Gastrocnemius medialis (tissue), 4 donors: ENCODE measurements around the gene DMAC2. TPM values are rescaled to one million over a fixed set of nuclear protein-coding genes. Genes with fewer than 3 reads are reported as not detected.

Source experiments
- ATAC-seq, 2 donors: fragments of 150-250 bp; one replicate each; pipeline ENCODE4 v1.9.1; 2016
- DNase-seq, 2 donors: peaks; one replicate each; pipeline ENCODE4 v3.0.0-alpha.2; 2019
- H3K27ac ChIP-seq, 4 donors: fragments of 200-600 bp; sonication (generic); 1 replicate in 1 of 4; 2 replicates in 3 of 4; pipeline ENCODE4 v1.5.1; 2016 to 2018; ENCODE audit warnings: mild to moderate bottlenecking in 2 of 4, moderate library complexity in 1 of 4
- H3K27me3 ChIP-seq, 3 donors: fragments of 200-600 bp; sonication (generic) in 2 of 3; 1 replicate in 1 of 3; 2 replicates in 2 of 3; pipeline versions ENCODE4 v1.5.1 to v1.6.0; 2016 to 2019; ENCODE audit warnings: mild to moderate bottlenecking in 1 of 3, moderate library complexity in 1 of 3
- H3K36me3 ChIP-seq, 2 donors: fragments of 200-600 bp; sonication (generic) in 1 of 2; one replicate each; pipeline ENCODE4 v1.5.1; 2017 to 2018
- H3K4me1 ChIP-seq, 2 donors: fragments of 200-600 bp; sonication (generic) in 1 of 2; one replicate each; pipeline ENCODE4 v1.5.1; 2016 to 2017; ENCODE audit warnings: mild to moderate bottlenecking in 2 of 2
- H3K4me3 ChIP-seq, 4 donors: fragments of 200-600 bp; sonication (generic) in 3 of 4; 1 replicate in 1 of 4; 2 replicates in 3 of 4; pipeline ENCODE4 v1.5.1; 2016 to 2019; ENCODE audit warnings: mild to moderate bottlenecking in 2 of 4
- H3K9me3 ChIP-seq, 3 donors: fragments of 200-600 bp; sonication (generic) in 2 of 3; 1 replicate in 1 of 3; 2 replicates in 2 of 3; pipeline ENCODE4 v1.5.1; 2016 to 2019
- POLR2A ChIP-seq, 2 donors: fragments of 450-650 bp; IDR thresholded peaks; one replicate each; pipeline ENCODE4 v1.6.1; 2017; ENCODE audit warnings: antibody characterized with exemption in 2 of 2, mild to moderate bottlenecking in 2 of 2, moderate library complexity in 2 of 2
- in situ Hi-C, 4 donors: fragments of 200-750 bp; cut with MboI; loops; one replicate each; pipeline versions ENCODE4 v1.15.0 to v1.8.0; 2017; ENCODE audit warnings: low sequenced_read_pairs in 4 of 4
- intact Hi-C: fragments of 100-400 bp; cut with DNase I; formaldehyde crosslinking; loops from one replicate; pipeline ENCODE4 v1.15.1; 2023; ENCODE audit warnings: low total_unique reads
- total RNA-seq, 4 donors: library from RNA; depleted of rRNA; stranded (reverse); fragments of >200 nt; gene quantifications; one replicate each; pipeline versions ENCODE4 v1.1.0 to v1.2.3, GENCODE V29; 2016
- TF ChIP-seq, protein P1 (sequence below), 5 experiments: fragments of 450-650 bp in 3 of 5; fragments of 200-600 bp in 2 of 5; sonication (generic) in 2 of 5; IDR thresholded peaks in 4 of 5; conservative IDR thresholded peaks in 1 of 5; 1 replicate in 4 of 5; 2 replicates in 1 of 5; pipeline ENCODE4 v1.5.1; 2016 to 2019; ENCODE audit warnings: antibody characterized with exemption in 5 of 5, mild to moderate bottlenecking in 3 of 5, moderate library complexity in 3 of 5

DMAC2 gene
- total RNA-seq, 4 donors from 2014 or later, result 41.0 to 61.0 (median 49.8) TPM

DNA sequence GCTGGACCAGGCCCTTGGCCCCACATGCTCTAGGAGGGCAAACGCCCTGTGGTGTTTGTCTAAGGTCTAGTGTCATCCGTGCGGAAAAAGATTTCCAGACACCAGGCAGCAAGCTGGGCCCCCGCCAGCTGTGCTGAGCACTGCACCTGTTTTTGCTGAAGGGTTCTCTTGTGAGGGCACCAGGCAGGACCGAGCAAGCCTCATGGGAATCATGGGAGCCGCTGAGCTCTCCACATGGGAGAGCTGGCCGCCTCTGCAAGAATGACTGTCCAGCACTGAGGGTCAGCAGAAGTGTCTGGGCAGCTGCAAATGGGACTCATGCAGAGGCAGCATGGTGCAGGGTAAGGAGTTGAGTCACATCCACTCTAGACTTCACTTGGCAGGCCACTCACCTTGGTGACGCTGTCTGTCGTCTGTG, 24.5 kb downstream of the DMAC2 start:
- H3K4me3 ChIP-seq, result no peak overlapping the region
- H3K27ac ChIP-seq, result peak overlapping the region; percentile 51 to 83 (median 78)
- in situ Hi-C loops, result no loop called here
- intact Hi-C loops, result loop anchor here (2.0 kb wide), 1 partner anchor 16 kb away; no protein-coding TSS in a partner anchor
- peaks cover 41 to 49% of the 10 kb centered on the region in 2 donors for H3K4me1 ChIP-seq
- peak; percentile 52 to 89 for DNase-seq
- H3K36me3 ChIP-seq, result peaks cover 0 to 47% of the 10 kb centered on the region in 2 donors
- no peaks in the 10 kb centered on the region for H3K9me3 ChIP-seq
- ATAC-seq, result peak; percentile 78 to 82
- TF ChIP-seq POLR2A (IDR thresholded peaks at IDR 0.05), result no peak
- TF ChIP-seq, protein P1, sequence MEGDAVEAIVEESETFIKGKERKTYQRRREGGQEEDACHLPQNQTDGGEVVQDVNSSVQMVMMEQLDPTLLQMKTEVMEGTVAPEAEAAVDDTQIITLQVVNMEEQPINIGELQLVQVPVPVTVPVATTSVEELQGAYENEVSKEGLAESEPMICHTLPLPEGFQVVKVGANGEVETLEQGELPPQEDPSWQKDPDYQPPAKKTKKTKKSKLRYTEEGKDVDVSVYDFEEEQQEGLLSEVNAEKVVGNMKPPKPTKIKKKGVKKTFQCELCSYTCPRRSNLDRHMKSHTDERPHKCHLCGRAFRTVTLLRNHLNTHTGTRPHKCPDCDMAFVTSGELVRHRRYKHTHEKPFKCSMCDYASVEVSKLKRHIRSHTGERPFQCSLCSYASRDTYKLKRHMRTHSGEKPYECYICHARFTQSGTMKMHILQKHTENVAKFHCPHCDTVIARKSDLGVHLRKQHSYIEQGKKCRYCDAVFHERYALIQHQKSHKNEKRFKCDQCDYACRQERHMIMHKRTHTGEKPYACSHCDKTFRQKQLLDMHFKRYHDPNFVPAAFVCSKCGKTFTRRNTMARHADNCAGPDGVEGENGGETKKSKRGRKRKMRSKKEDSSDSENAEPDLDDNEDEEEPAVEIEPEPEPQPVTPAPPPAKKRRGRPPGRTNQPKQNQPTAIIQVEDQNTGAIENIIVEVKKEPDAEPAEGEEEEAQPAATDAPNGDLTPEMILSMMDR (IDR thresholded peaks at IDR 0.05 in 4 of 5, conservative IDR thresholded peaks at IDR 0.05 in 1 of 5), result no peak
- H3K27me3 ChIP-seq, result no peaks in the 10 kb centered on the region

DNA sequence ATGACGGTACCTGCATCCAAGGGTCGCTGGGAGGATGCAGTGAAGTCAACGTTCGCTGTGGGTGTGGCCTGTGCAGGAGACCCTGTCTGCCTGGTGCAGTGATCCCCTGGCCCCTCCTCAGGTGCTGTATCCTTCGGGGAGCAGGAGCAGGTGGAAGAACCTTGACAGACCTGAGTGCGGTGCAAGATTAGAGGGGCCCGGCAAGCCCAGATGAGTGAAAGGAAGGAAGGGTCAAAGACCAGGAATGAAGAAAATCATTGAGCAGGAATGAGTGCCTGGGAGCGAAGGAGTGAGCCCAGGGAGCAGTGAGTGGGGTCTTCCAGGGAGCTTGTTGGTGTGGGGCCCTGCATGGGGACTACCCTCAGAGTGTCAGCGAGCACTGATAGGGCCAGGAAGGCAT, 25.3 kb downstream of the DMAC2 start:
- ATAC-seq, result no peak

DNA sequence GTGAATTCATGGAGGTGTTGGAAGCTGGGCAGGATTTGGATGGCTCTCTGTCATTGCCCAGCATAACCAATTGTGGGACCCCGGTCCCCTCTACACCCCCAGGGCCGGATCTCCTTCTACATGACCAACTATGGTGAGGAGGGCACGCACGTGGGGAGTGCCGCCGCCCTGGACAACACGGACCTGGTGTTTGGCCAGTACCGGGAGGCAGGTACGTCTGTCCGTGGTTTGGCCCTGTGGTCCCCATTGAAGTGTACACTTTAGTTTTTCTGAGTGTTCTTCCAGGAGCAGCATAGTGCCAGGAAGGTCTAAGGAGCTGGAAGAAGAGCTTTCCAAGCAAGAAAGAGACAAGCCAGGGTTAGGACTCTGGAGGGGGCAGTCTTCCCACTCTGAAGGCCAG, 25.8 kb downstream of the DMAC2 start:
- H3K4me1 ChIP-seq, result peaks cover 51 to 61% of the 10 kb centered on the region in 2 donors
- H3K27ac ChIP-seq, result peak overlapping the region; percentile 51 to 83 (median 78)
- TF ChIP-seq, protein P1 (IDR thresholded peaks at IDR 0.05 in 4 of 5, conservative IDR thresholded peaks at IDR 0.05 in 1 of 5), result no peak
- no peak for TF ChIP-seq POLR2A (IDR thresholded peaks at IDR 0.05)
- H3K27me3 ChIP-seq, result no peaks in the 10 kb centered on the region
- ATAC-seq (no peak), DNase-seq (no peak)
- no peak overlapping the region for H3K4me3 ChIP-seq
- intact Hi-C loops (loop anchor here (2.0 kb wide), 1 partner anchor 15 kb away; no protein-coding TSS in a partner anchor), in situ Hi-C loops (no loop called here)
- peaks cover 0 to 34% of the 10 kb centered on the region in 2 donors for H3K36me3 ChIP-seq
- no peaks in the 10 kb centered on the region for H3K9me3 ChIP-seq

More for the DNA sequence above, 25.3 kb downstream of the DMAC2 start:
- Histone ChIP-seq H3K27me3 (no peaks in the 10 kb centered on the region), H3K36me3 (peaks cover 0 to 40% of the 10 kb centered on the region in 2 donors), H3K27ac (peak overlapping the region; percentile 51 to 83 (median 78)), H3K9me3 (no peaks in the 10 kb centered on the region), H3K4me1 (peaks cover 47 to 56% of the 10 kb centered on the region in 2 donors), H3K4me3 (no peak overlapping the region)
- in situ Hi-C loops (no loop called here), intact Hi-C loops (loop anchor here (2.0 kb wide), 1 partner anchor 16 kb away; no protein-coding TSS in a partner anchor)
- DNase-seq, result no peak
- TF ChIP-seq, protein P1 (IDR thresholded peaks at IDR 0.05 in 4 of 5, conservative IDR thresholded peaks at IDR 0.05 in 1 of 5), result no peak
- TF ChIP-seq POLR2A (IDR thresholded peaks at IDR 0.05), result no peak

DNA sequence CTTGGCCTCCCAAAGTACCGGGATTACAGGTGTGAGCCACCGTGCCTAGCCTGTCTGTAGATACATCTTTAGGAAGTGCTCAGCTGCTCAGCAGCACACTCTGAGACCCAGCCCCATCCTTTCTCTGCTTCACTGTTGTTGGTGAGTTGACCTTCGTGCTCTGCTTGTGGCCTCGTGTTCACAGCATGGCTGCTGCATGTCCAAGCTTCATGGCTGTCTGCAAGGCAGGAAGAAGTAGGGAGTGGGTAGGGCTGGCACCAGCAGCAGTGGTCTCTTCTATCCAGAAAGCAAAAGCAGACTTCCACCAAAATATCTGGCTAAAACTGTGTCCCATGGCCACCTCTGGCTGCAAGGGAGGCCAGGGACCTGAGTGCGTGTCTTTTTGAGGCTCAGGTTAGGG, 26.8 kb downstream of the DMAC2 start:
- Histone ChIP-seq H3K36me3 (peaks cover 0 to 25% of the 10 kb centered on the region in 2 donors), H3K27me3 (no peaks in the 10 kb centered on the region), H3K4me1 (peaks cover 58 to 70% of the 10 kb centered on the region in 2 donors), H3K27ac (peak overlapping the region in 3 of 4 donors; percentile 71 to 83 (median 81)), H3K4me3 (no peak overlapping the region), H3K9me3 (no peaks in the 10 kb centered on the region)
- DNase-seq, result no peak
- no peak for TF ChIP-seq POLR2A (IDR thresholded peaks at IDR 0.05)
- TF ChIP-seq, protein P1 (IDR thresholded peaks at IDR 0.05 in 4 of 5, conservative IDR thresholded peaks at IDR 0.05 in 1 of 5), result no peak
- no peak for ATAC-seq
- in situ Hi-C loops (no loop called here), intact Hi-C loops (no loop called here)

DNA sequence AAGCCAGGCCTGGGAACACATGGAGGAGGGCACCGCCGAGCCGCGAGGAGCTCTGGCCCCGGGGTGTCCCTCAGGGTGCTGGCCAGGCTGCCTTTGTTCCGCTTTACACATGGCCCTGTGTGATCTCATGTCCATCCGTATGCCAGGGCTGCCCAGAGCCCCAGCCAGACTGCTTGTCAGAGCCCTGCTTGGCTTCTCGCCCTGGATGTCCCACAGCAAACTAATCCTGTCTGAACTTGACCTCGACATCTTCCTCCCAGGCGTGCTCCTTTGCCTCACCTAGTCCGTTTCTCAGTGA, 27.8 kb downstream of the DMAC2 start:
- Histone ChIP-seq H3K4me3 (no peak overlapping the region), H3K36me3 (peaks cover 0 to 23% of the 10 kb centered on the region in 2 donors), H3K27ac (peak overlapping the region; percentile 71 to 83 (median 80)), H3K4me1 (peaks cover 58 to 77% of the 10 kb centered on the region in 2 donors), H3K27me3 (no peaks in the 10 kb centered on the region), H3K9me3 (no peaks in the 10 kb centered on the region)
- TF ChIP-seq, protein P1 (IDR thresholded peaks at IDR 0.05 in 4 of 5, conservative IDR thresholded peaks at IDR 0.05 in 1 of 5), result no peak
- peak; percentile 19 to 25 for TF ChIP-seq POLR2A (IDR thresholded peaks at IDR 0.05)
- in situ Hi-C loops, result no loop called here
- DNase-seq, result peak; percentile 64 to 89
- intact Hi-C loops, result no loop called here
- peak; percentile 56 to 63 for ATAC-seq
